CD4-positive, alpha-beta memory T cell (primary cell): ENCODE data around the gene HSPA12A. TPM values are rescaled to one million over a fixed set of nuclear protein-coding genes. Genes with fewer than 3 reads are reported as not detected.

Experiments used
- CTCF ChIA-PET: fragments of 350-600 bp; sonication (Branson Sonifier 250); formaldehyde crosslinking; loops from one replicate; lab custom pipeline; 2021; ENCODE audit warnings: inconsistent platforms; ENCODE audit not compliant: partially characterized antibody; lab: Charles Lee
- POLR2A ChIA-PET: fragments of 350-600 bp; sonication (Branson Sonifier 250); formaldehyde crosslinking; loops from one replicate; lab custom pipeline; 2021; ENCODE audit not compliant: partially characterized antibody; lab: Charles Lee
- DNase-seq, 5 donors: peaks; one replicate each; pipeline versions ENCODE4 v3.0.0 to v3.0.0-alpha.2; 2020 to 2022; ENCODE audit warnings: mixed read lengths in 1 of 5
- H3K27ac ChIP-seq: one replicate; pipeline ENCODE4 v1.7.0; 2013; ENCODE audit warnings: low read depth, low read length
- H3K27me3 ChIP-seq: 2 replicates; pipeline ENCODE4 v1.7.0; 2013; ENCODE audit warnings: mild to moderate bottlenecking, low read length, moderate library complexity; ENCODE audit not compliant: insufficient read depth
- H3K36me3 ChIP-seq: 2 replicates; pipeline ENCODE4 v1.7.0; 2013; ENCODE audit warnings: mild to moderate bottlenecking, low read length, moderate library complexity; ENCODE audit not compliant: insufficient read depth
- H3K4me1 ChIP-seq: 2 replicates; pipeline ENCODE4 v1.7.0; 2013; ENCODE audit warnings: mild to moderate bottlenecking, low read length, moderate library complexity; ENCODE audit not compliant: insufficient read depth
- H3K4me3 ChIP-seq, 2 donors: one replicate each; pipeline ENCODE4 v1.7.0; 2013; ENCODE audit warnings: low read length in 2 of 2, mild to moderate bottlenecking in 1 of 2
- H3K9me3 ChIP-seq, 2 donors: one replicate each; pipeline ENCODE4 v1.7.0; 2013; ENCODE audit warnings: low read length in 2 of 2, control low read depth in 1 of 2; ENCODE audit not compliant: control insufficient read depth in 1 of 2
- H3K27ac Mint-ChIP-seq, 7 donors: one replicate each; pipeline ENCODE4 v1.8.0; 2020 to 2021; ENCODE audit warnings: mixed read lengths in 7 of 7, mild to moderate bottlenecking in 6 of 7, inconsistent platforms in 3 of 7, moderate library complexity in 3 of 7
- H3K27me3 Mint-ChIP-seq, 2 donors: one replicate each; pipeline ENCODE4 v1.8.0; 2020 to 2021; ENCODE audit warnings: mixed read lengths in 2 of 2
- H3K36me3 Mint-ChIP-seq, 2 donors: one replicate each; pipeline ENCODE4 v1.8.0; 2020 to 2021; ENCODE audit warnings: mixed read lengths in 2 of 2, inconsistent platforms in 1 of 2, mild to moderate bottlenecking in 1 of 2
- H3K4me1 Mint-ChIP-seq, 4 donors: one replicate each; pipeline ENCODE4 v1.8.0; 2020 to 2021; ENCODE audit warnings: mixed read lengths in 4 of 4, mild to moderate bottlenecking in 1 of 4
- H3K4me3 Mint-ChIP-seq, 8 donors: one replicate each; pipeline ENCODE4 v1.8.0; 2020 to 2021; ENCODE audit warnings: mixed read lengths in 8 of 8, mild to moderate bottlenecking in 7 of 8, moderate library complexity in 6 of 8, inconsistent platforms in 3 of 8
- H3K9me3 Mint-ChIP-seq, 8 donors: one replicate each; pipeline ENCODE4 v1.8.0; 2020 to 2021; ENCODE audit warnings: mixed read lengths in 8 of 8, mild to moderate bottlenecking in 5 of 8, inconsistent platforms in 3 of 8, moderate library complexity in 1 of 8
- intact Hi-C: fragments of 100-400 bp; cut with micrococcal nuclease; formaldehyde crosslinking; loops from one replicate; pipeline ENCODE4 v1.15.1; 2023
- polyA plus RNA-seq, 2 donors: library from polyadenylated mRNA; unstranded; fragments of 300-500 nt; fragmentation: Illumina TruSeq; gene quantifications; one replicate each; pipeline ENCODE4 v1.2.3, GENCODE V29; 2021
- total RNA-seq, 2 experiments: library from RNA; stranded (reverse); gene quantifications; one replicate each; pipeline ENCODE4 v1.2.3, GENCODE V29; 2021

Gene HSPA12A
- total and polyA plus RNA-seq, 4 experiments from 2014 or later, result 0.14 to 0.64 (median 0.36) TPM; not detected in 1

GRCh38 chr10:116625845-116626244, 116.5 kb downstream of the HSPA12A start:
- H3K9me3 ChIP-seq, result no peaks in the 10 kb centered on the region
- no peak overlapping the region for H3K27ac ChIP-seq
- intact Hi-C loops, result no loop called here
- no peaks in the 10 kb centered on the region for H3K36me3 ChIP-seq
- no peak overlapping the region for H3K4me3 ChIP-seq
- H3K9me3 Mint-ChIP-seq, result peaks cover 0 to 2% (median 0%) of the 10 kb centered on the region in 8 donors
- no peaks in the 10 kb centered on the region for H3K27me3 ChIP-seq
- no peak for DNase-seq
- POLR2A ChIA-PET, result no interaction called here
- CTCF ChIA-PET, result no interaction called here
- no peak overlapping the region for H3K27ac Mint-ChIP-seq
- no peaks in the 10 kb centered on the region for H3K4me1 ChIP-seq
- no peak overlapping the region for H3K4me3 Mint-ChIP-seq
- no peaks in the 10 kb centered on the region for H3K4me1 Mint-ChIP-seq
- H3K36me3 Mint-ChIP-seq, result no peaks in the 10 kb centered on the region
- H3K27me3 Mint-ChIP-seq, result peaks cover 11 to 22% of the 10 kb centered on the region in 2 donors

GRCh38 chr10:116621934-116622655, 120.3 kb downstream of the HSPA12A start:
- peaks cover 10 to 13% of the 10 kb centered on the region in 2 donors for H3K27me3 Mint-ChIP-seq
- H3K27ac ChIP-seq, result no peak overlapping the region
- H3K4me3 ChIP-seq, result no peak overlapping the region
- no peaks in the 10 kb centered on the region for H3K27me3 ChIP-seq
- no peaks in the 10 kb centered on the region for H3K36me3 ChIP-seq
- no peak overlapping the region for H3K27ac Mint-ChIP-seq
- no peaks in the 10 kb centered on the region for H3K9me3 ChIP-seq
- no peak for DNase-seq
- no peaks in the 10 kb centered on the region for H3K4me1 Mint-ChIP-seq
- intact Hi-C loops, result no loop called here
- CTCF ChIA-PET, result no interaction called here
- no peaks in the 10 kb centered on the region for H3K4me1 ChIP-seq
- POLR2A ChIA-PET, result no interaction called here
- H3K4me3 Mint-ChIP-seq, result no peak overlapping the region
- H3K36me3 Mint-ChIP-seq, result no peaks in the 10 kb centered on the region
- peaks cover 0 to 4% (median 0%) of the 10 kb centered on the region in 8 donors for H3K9me3 Mint-ChIP-seq

DNA sequence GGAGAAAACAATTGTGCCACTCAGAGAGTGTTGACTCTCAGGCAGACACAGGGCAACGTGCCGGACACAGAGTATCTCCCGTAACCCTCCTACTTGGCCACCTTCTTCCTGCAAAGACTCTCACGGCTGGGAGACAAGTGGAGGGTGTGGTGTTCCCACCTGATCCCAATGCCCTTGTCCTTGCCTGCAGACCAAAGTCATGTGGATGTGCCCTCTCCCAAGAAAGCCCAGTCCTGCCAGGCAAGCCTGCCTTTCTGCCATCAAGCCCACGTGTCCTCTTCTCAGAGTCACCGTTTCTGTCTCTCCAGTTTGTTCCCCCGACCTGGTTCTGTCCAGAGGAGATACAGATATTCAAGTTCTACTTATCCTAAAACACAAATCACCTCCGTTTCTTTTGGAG, 120.9 kb downstream of the HSPA12A start:
- Histone ChIP-seq H3K36me3 (no peaks in the 10 kb centered on the region), H3K27me3 (no peaks in the 10 kb centered on the region), H3K9me3 (no peaks in the 10 kb centered on the region), H3K4me1 (no peaks in the 10 kb centered on the region), H3K27ac (no peak overlapping the region), H3K4me3 (no peak overlapping the region)
- Mint-ChIP-seq H3K27ac (no peak overlapping the region), H3K9me3 (peaks cover 0 to 4% (median 0%) of the 10 kb centered on the region in 8 donors), H3K36me3 (no peaks in the 10 kb centered on the region), H3K4me1 (no peaks in the 10 kb centered on the region), H3K27me3 (peaks cover 8 to 10% of the 10 kb centered on the region in 2 donors), H3K4me3 (no peak overlapping the region)
- POLR2A ChIA-PET, result no interaction called here
- no peak for DNase-seq
- intact Hi-C loops, result no loop called here
- CTCF ChIA-PET, result no interaction called here

Other genes with a start within 250 kb of the HSPA12A start
- gene PNLIP, start 196.6 kb downstream of the HSPA12A start, total RNA-seq, result not detected
- not detected for gene PNLIP, start 196.6 kb downstream of the HSPA12A start, polyA plus RNA-seq
- gene PNLIPRP1, start 151.6 kb downstream of the HSPA12A start, total RNA-seq, result not detected
- not detected for gene PNLIPRP1, start 151.6 kb downstream of the HSPA12A start, polyA plus RNA-seq
- not detected for gene PNLIPRP2, start 121.6 kb downstream of the HSPA12A start, total RNA-seq
- not detected for gene PNLIPRP2, start 121.6 kb downstream of the HSPA12A start, polyA plus RNA-seq
- gene ENO4, start 106.9 kb upstream of the HSPA12A start, total RNA-seq, result not detected
- gene ENO4, start 106.9 kb upstream of the HSPA12A start, polyA plus RNA-seq, result not detected